KOPT-K1 (cell line): ENCODE measurements around the gene OR1N2.
"Not testable (repeated sequence)": the region's sequence is repeated elsewhere in the genome, so short reads cannot be mapped to it uniquely, and the experiment has no call there.

ENCODE experiments used
- H3K27ac ChIP-seq: fragments of 200-600 bp; sonication (generic); 2 replicates; pipeline ENCODE4 v1.5.1; 2016; ENCODE audit warnings: antibody characterized with exemption, mild to moderate bottlenecking, low read depth, low read length; ENCODE audit not compliant: poor library complexity, severe bottlenecking
- H3K36me3 ChIP-seq: fragments of 200-600 bp; sonication (generic); 2 replicates; pipeline ENCODE4 v1.5.1; 2017; ENCODE audit warnings: antibody characterized with exemption, mild to moderate bottlenecking, low read length, moderate library complexity; ENCODE audit not compliant: insufficient read depth
- H3K9me3 ChIP-seq: fragments of 200-600 bp; sonication (generic); 2 replicates; pipeline ENCODE4 v1.5.1; 2017; ENCODE audit warnings: antibody characterized with exemption, low read length, mild to moderate bottlenecking; ENCODE audit not compliant: insufficient read depth, poor library complexity, severe bottlenecking

OR1N2 gene

DNA sequence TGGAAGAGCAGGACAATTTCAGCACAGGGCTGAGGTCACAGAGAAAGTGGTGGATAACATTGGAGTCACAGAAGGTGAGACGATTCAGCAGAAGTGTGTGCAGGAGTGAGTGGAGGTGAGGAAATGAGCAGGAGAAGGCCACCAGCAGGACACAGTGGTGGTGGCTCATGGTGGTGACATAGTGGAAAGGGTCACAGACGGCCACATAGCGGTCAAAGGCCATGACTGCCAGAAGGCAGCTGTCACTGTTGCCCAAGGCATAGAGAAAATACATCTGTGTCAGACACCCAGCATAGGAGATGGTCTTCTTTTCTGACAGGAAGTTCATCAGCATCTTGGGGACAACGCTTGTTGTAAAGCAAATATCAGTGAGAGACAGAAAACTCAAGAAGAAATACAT is 15.0 kb downstream of the OR1N2 start:
- no peak overlapping the region for H3K27ac ChIP-seq
- no peaks in the 10 kb centered on the region for H3K36me3 ChIP-seq
- H3K9me3 ChIP-seq: peaks cover 11% of the 10 kb centered on the region

DNA sequence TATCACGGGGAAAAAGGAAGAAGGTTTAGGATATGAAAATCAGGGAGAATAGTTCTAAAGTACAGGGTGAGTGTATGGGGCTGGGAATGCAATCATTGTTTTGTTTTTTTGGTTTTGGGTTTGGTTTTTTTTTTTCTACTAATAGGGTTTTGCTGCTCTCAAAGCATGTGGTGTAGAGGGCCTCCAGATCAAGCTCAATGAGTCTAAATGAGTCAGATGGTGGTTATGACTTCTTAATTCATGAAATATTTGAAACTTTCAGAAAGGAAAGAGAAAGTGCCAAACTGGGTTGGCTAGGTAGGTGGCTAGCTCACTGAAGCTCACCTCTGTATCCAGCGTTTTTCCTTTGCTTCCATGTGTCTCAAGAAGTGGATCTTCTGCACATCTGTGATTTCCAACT is 19.5 kb downstream of the OR1N2 start:
- Histone ChIP-seq H3K36me3 (no peaks in the 10 kb centered on the region), H3K27ac (no peak overlapping the region), H3K9me3 (peaks cover 5% of the 10 kb centered on the region)

DNA sequence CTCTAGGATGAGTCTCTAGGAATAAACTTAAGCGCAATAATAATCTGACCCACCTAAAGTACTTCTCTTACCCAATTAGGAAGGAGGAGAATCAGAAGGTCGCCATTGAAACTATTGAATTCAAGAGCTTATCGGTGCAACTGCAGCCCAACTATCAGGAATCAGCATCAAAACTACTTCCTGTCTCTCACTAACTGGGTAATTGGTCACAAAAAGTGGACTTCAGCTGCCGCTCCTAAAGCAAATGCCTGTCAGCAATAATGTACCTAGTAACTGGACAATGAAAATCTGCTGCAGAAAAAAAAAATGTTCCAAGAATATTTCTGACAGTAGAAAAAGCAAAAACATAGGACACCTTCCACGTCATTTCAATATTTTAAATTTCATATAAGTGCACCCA is 27.0 kb downstream of the OR1N2 start:
- Histone ChIP-seq H3K27ac (no peak overlapping the region), H3K9me3 (peaks cover 5% of the 10 kb centered on the region)

DNA sequence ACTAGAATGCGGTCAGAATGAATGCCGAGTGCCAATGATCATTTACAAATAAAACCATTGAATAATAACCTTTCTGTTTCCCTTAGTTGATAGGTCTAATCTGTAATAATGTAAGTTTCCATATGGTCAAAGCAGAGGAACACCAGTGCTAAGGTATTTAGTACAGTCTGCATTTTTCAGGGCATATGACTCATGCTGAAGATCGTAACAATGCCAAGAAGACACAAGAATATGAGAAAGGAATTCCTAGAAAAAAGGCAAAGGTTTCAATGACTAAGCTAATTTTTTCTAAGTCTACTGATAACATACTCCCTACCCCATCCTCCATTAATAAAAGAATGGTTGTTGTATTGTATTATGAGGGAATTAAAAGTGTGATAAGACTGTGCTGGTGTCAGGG is 27.4 kb downstream of the OR1N2 start:
- Histone ChIP-seq H3K27ac (no peak overlapping the region), H3K9me3 (peaks cover 5% of the 10 kb centered on the region)

More for the DNA sequence above, 27.0 kb downstream of the OR1N2 start:
- H3K36me3 ChIP-seq: no peaks in the 10 kb centered on the region

GRCh38 chr9:122583284-122583683 is 30.4 kb downstream of the OR1N2 start, which contains the start of gene OR1L8:
TSS of gene OR1L8 (minus strand) at chr9:122583384. CDS start at chr9:122568477, 14,907 bp downstream.
- not testable (repeated sequence) for H3K9me3 ChIP-seq, H3K27ac ChIP-seq, H3K36me3 ChIP-seq

More for the DNA sequence above, 27.4 kb downstream of the OR1N2 start:
- H3K36me3 ChIP-seq: no peaks in the 10 kb centered on the region
